Measurements from ENCODE around the gene PGM5.

- no peak for TF ChIP-seq ZNF274 (IDR thresholded peaks at IDR 0.05; ENCODE audit: low read depth, low read length)
- TF ChIP-seq SUZ12 (IDR thresholded peaks at IDR 0.05; ENCODE audit: extremely low read depth, insufficient read depth, insufficient read length): no peak
These were observed 221.6 kb downstream of the PGM5 start for GRCh38 chr9:68577774-68578591.
